Activated CD4-positive, alpha-beta T cell treated with anti-CD3 and anti-CD28 coated beads for 48 hours (primary cell): ENCODE results near the gene NELFB.
A peak's percentile ranks its signal among the peaks of the same experiment; 100 is the strongest.

ENCODE experiments used
- DNase-seq: peaks from one replicate; pipeline ENCODE4 v3.0.0-alpha.2; 2020

The NELFB gene

GRCh38 chr9:137294681-137295237, 39.6 kb downstream of the NELFB start:
- DNase-seq, result peak; percentile 48

- DNase-seq, result peak; percentile 65
Measured at GRCh38 chr9:137295238-137295811, 40.2 kb downstream of the NELFB start.

GRCh38 chr9:137295849-137296669, 40.9 kb downstream of the NELFB start:
- DNase-seq, result no peak

GRCh38 chr9:137296670-137297664, 41.8 kb downstream of the NELFB start:
- no peak for DNase-seq

GRCh38 chr9:137297966-137298365, 42.8 kb downstream of the NELFB start:
- DNase-seq, result no peak

GRCh38 chr9:137298401-137299202, 43.5 kb downstream of the NELFB start:
- DNase-seq, result no peak

- DNase-seq, result no peak
Measured at GRCh38 chr9:137299203-137299565, 44.1 kb downstream of the NELFB start.

GRCh38 chr9:137299938-137300337, 44.8 kb downstream of the NELFB start:
- no peak for DNase-seq

GRCh38 chr9:137300567-137301080, 45.5 kb downstream of the NELFB start:
- no peak for DNase-seq

GRCh38 chr9:137301081-137301947, 46.2 kb downstream of the NELFB start:
- DNase-seq, result peak; percentile 46

- peak; percentile 93 for DNase-seq
Measured at GRCh38 chr9:137302118-137302448, 47.0 kb downstream of the NELFB start, which contains the start of gene NRARP. Gene NRARP, minus strand, starts transcription at chr9:137302271. Its CDS starts 343 bp downstream, at chr9:137301928.

GRCh38 chr9:137302449-137303150, 47.5 kb downstream of the NELFB start:
- DNase-seq, result no peak

- no peak for DNase-seq
Measured at GRCh38 chr9:137303151-137303892, 48.2 kb downstream of the NELFB start.

- DNase-seq, result no peak
Measured at GRCh38 chr9:137303893-137304382, 48.8 kb downstream of the NELFB start.

GRCh38 chr9:137304383-137305059, 49.4 kb downstream of the NELFB start:
- DNase-seq, result no peak

GRCh38 chr9:137305060-137305797, 50.1 kb downstream of the NELFB start:
- peak; percentile 83 for DNase-seq

GRCh38 chr9:137305798-137306065, 50.6 kb downstream of the NELFB start:
- no peak for DNase-seq
